HG02759 (cell line): ENCODE data around the gene CHCHD3.
A peak's percentile ranks its signal among the peaks of the same experiment; 100 is the strongest.

Experiments used
- ATAC-seq: cut with Tn5 transposase; IDR thresholded peaks from one replicate; pipeline ENCODE4 v1.9.1; 2021; ENCODE audit warnings: mild to moderate bottlenecking, moderate library complexity; ENCODE audit not compliant: unreplicated experiment

CHCHD3 gene

DNA sequence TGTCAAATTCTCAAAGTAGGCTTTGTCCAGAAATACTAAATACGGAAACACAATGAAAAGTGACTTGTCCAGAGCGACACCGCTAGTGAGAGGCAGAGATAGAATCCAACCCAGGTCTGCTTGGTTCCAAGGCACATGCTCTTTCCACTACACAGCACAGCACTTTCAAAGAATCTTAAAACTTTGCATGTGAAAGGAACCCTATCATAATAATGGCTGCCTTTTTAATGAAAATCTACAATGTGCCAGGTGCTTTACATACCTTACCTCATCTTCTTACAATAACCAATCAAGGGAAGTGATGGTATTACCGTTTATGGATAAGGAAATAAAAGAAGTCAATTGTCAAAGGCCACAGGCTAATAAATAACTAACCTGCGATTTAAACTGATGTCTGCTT, 2.6 kb downstream of the CHCHD3 start:
- ATAC-seq = no peak

GRCh38 chr7:133077394-133077793, 4.5 kb downstream of the CHCHD3 start:
- ATAC-seq = no peak

GRCh38 chr7:133076142-133076541, 5.7 kb downstream of the CHCHD3 start:
- ATAC-seq = no peak

DNA sequence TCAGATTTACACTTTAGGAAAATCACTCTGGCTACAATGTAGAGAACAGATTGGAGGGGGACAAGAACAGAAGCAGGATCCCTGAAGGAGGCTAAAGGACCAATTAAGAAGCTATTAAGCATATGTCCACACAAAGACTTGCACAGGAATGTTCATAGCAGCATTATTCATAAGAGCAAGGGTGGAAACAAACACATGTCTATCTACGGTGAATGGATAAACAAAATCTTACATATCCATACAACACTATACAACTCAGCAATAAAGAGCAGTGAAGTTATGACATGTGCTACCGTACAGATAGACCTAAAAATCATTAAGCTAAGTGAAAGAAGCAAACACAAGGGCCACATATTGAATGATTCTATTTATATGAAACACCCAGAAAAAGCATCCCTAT, 10.4 kb downstream of the CHCHD3 start:
- ATAC-seq = no peak

DNA sequence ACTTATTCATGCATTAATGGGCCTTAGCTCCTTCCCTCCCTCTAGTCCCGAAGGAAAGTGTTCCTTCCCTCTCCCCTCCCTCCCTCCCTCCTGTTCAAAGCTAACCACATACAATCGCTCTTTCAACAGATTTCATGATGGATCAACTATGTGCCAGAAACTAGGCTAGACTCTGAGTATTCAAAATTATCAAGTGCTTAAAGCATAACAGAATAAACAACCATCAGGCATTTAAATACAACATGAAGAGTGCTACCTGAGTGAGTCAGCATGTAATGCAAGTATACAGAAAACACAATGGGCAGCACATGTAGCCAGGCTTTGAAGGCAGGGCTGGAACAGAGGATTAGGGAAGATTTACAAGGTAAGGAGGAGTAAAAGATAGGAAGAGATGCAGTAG, 11.3 kb downstream of the CHCHD3 start:
- ATAC-seq = no peak

DNA sequence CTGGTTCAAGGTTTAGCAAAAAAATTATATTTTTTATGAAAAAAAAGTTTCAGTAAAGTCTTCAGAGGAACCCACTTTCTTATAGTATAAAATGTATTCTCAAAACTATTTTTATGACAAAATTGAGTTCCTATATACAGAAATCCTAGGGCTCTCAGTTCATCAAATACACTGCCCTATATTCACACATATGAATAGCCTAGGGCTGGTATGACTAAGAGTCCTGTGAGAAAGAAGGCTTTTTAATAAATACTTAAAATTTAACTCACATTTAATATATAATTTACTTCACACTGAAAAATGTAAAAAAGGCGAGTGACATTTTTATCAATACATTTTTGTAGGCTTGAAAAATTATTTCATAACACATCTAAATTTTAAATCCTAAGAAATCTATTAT, 16.6 kb downstream of the CHCHD3 start:
- no peak for ATAC-seq

DNA sequence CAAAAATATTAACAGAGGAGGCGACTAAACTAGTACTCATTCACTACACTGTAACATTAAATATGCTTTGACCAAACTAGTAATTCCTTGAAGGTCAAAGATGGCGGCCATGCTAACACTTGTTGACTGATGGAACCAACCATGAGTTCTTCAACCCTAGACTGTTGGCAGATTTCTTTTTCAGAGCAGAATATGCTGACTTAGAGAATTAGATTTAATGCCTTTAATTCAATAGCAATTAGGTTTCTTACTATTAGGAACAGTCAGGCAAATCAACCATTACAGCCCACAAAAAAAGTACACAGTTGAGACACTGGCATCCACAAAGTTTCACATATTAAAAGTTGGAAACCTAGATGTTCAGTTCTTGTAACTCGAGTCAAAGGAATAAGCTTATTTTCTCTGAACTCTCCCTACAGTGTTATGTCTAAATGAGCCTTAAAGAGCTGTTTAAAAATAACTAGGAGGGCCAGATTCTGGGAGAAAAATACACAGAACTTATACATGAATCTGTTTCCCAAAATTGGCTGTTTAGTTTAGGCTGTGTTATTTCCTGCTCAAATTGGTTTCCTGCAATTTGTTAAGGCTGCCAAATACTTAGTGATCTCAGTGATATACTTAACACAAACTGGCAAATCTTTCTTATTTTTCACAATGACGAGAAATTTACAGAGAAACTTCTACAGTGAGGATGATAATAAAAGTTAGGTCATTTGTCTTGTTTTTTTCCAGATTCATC, 17.6 kb downstream of the CHCHD3 start:
- no peak for ATAC-seq

DNA sequence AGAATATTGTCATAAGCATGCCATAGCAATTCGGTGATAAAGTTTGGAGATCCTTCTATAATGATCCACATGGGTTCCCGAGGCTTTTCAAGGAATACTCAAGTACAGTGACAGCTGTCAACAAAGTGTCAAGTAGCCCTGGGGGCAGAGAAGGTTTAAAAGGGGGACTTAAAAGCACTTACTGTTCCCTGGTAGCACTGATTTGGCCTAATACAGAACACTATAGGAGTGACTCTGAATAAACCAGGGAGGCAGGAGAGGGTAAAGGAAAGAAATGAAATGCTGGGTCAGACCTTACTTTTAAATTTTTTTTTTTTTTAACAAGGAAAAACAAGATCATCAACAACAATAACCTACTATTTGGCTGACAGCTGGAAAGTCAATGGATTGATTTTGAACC, 20.1 kb downstream of the CHCHD3 start:
- no peak for ATAC-seq

- no peak for ATAC-seq
These were observed 20.5 kb downstream of the CHCHD3 start for GRCh38 chr7:133061357-133061756.

GRCh38 chr7:133060004-133060403, 21.9 kb downstream of the CHCHD3 start:
- no peak for ATAC-seq

GRCh38 chr7:133059263-133059662, 22.6 kb downstream of the CHCHD3 start:
- ATAC-seq = no peak

DNA sequence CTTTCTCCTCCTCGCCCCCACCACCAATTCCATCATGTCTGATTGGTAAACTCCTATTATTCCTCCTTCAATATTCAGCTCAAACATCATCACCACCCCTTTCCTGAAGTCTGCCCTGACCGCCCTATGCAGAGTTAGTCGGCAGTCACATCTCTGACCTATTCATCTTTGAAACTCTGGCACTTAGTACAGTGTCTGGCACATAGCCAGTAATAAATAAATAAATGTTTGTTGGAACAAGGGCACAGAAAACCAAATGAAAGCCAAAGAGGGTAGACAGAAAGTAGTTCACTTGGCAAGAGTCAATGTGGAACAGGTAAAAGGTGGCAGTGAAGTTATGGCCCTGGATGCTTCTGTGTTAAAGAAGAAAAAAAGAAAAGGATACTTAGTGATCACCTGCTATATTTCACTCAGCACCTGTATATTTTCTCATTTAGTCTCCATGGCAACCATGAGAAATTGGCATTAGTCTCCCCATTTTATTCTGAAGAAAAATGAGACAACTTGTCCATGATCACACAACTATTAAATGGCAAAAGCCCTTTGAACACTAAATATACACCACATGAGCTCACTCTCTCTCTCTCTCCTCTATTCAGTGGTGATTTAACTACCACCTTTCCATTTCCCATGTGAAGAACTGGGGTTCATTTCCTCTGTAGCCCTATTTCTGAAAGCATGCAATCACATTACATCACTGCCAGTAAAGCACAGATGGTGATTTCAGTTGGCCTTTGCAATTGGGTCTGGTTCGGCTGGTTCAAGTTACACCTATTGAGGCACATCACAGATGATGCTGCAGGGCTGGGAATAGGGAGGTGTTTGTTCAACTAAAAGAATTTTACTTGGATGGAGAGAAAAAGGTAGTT, 25.3 kb downstream of the CHCHD3 start:
- no peak for ATAC-seq

GRCh38 chr7:133054162-133054840, 27.6 kb downstream of the CHCHD3 start:
- ATAC-seq = no peak

GRCh38 chr7:133053321-133053891, 28.5 kb downstream of the CHCHD3 start:
- ATAC-seq = peak; percentile 73

DNA sequence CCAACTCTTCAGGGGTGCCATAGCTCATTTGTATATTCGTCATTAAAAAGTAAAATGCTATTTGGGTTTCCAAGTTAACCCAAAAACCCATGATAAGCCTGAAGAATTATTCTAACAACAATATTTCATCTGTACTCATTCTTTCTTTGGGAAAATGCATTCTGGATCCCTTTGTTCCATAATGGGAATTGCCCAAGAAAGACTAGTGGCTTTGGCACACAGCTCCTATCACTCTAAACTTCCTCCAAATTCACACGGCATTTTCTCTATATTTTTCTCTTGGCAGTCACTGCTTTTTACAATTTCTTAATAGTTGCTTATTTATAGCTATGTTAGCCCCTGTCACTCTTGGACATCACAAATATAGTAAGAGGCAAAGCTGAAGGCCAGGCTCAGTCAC, 29.1 kb downstream of the CHCHD3 start:
- no peak for ATAC-seq

- ATAC-seq = no peak
These were observed 29.5 kb downstream of the CHCHD3 start for GRCh38 chr7:133052401-133052756.

- no peak for ATAC-seq
These were observed 30.0 kb downstream of the CHCHD3 start for GRCh38 chr7:133051719-133052400.

DNA sequence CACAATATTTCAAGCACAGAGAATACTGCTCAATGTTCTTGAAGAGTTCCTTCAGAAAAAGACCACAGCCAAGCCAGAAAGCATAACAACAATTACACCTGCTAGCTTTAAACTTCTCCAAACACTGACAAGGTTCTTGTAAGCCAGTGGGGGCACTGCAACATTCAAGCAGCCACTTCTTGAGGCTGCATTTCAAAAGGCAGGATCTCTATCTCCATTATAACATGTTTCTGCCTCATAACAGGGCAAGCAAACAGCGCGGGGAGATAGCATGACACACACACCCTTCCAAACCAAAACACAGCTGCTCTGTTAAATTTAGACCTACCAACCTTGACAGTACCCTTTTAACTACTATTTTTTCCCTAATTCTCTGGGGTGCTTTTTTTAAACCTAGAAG, 30.8 kb downstream of the CHCHD3 start:
- ATAC-seq = peak; percentile 42

DNA sequence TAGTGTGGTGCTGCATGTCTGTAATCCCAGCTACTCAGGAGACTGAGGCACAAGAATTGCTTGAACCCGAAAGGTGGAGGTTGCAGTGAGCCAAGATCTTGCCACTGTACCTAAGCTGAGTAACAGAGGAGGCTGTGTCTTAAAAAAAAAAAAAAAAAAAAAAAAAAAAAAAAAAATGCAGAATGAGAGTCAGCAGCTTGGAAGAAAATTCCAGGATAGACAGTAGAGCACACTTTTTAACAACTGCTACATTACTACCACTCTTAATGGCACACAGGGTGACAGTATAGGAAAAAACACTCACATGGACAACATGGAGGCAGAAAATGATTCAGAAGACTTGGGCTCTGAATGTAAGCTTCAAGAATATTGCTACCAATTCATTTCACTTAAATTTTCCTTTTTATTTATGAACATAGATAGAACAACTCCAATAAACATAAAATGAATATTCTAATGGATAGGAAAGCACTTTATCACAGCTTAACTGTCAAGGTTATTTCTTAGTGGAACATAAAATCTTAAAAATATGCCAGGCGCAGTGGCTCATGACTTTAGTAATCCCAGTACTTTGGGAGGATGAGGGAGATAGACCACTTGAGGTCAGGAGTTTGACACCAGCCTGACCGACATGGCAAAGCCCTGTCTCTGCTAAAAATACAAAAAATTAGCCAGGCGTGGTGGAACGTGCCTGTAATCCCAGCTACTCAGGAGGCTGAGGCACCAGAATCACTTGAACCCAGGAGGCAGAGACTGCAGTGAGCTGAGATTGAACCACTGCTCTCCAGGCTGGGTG, 31.5 kb downstream of the CHCHD3 start:
- ATAC-seq = no peak

- no peak for ATAC-seq
These were observed 33.3 kb downstream of the CHCHD3 start for GRCh38 chr7:133048589-133048988.
